ENCODE data around the gene PHF5A. TPM values are rescaled to one million over a fixed set of nuclear protein-coding genes. Genes with fewer than 3 reads are reported as not detected.

Gene PHF5A
- total RNA-seq, 3 donors from 2014 or later: 42.0 to 46.0 (median 43.8) TPM

- Histone ChIP-seq H3K9me3 (no peaks in the 10 kb centered on the region), H3K4me3 (no peak overlapping the region), H3K36me3 (no peaks in the 10 kb centered on the region), H3K27me3 (no peaks in the 10 kb centered on the region), H3K27ac (peak overlapping the region; percentile 75 to 99), H3K4me1 (peaks cover 6% of the 10 kb centered on the region in 2 donors)
- intact Hi-C loops (cut with DNase I; ENCODE audit: low total_unique reads): no loop called here
- DNase-seq (ENCODE audit: low spot score in 2 of 2): peak in 1 of 2 donors; percentile 31
- TF ChIP-seq POLR2A (IDR thresholded peaks at IDR 0.05) (no peak), POLR2AphosphoS5 (IDR thresholded peaks at IDR 0.05) (no peak), CTCF (IDR thresholded peaks at IDR 0.05) (no peak)
These were observed 58.2 kb downstream of the PHF5A start for GRCh38 chr22:41410311-41410751.

Other genes starting within 250 kb of the PHF5A start
- 1 to 10 TPM; 1.3 to 3.7 (median 1.4) TPM for gene CHADL, start 227.8 kb downstream of the PHF5A start, total RNA-seq
- gene RANGAP1, start 182.5 kb downstream of the PHF5A start, total RNA-seq: 10 to 100 TPM; 29.8 to 54.1 (median 51.2) TPM
- 10 to 100 TPM; 24.0 to 33.1 (median 32.2) TPM for gene ZC3H7B, start 167.2 kb downstream of the PHF5A start, total RNA-seq
- gene TEF, start 86.8 kb downstream of the PHF5A start, total RNA-seq: 10 to 100 TPM in 2 of 3 donors, 1 to 10 TPM in 1; 8.8 to 26.6 (median 15.7) TPM
- gene TOB2, start 21.9 kb downstream of the PHF5A start, total RNA-seq: 10 to 100 TPM; 28.8 to 61.9 (median 45.8) TPM
- 10 to 100 TPM; 58.1 to 92.2 (median 65.2) TPM for gene ACO2, start 425 bp upstream of the PHF5A start, total RNA-seq
- 10 to 100 TPM; 18.2 to 26.5 (median 20.2) TPM for gene POLR3H, start 75.8 kb upstream of the PHF5A start, total RNA-seq
- gene CSDC2, start 92.3 kb upstream of the PHF5A start, total RNA-seq: 1 to 10 TPM in 2 of 3 donors, not detected in 1; 1.6 to 1.9 TPM
- gene PMM1, start 121.1 kb upstream of the PHF5A start, total RNA-seq: 10 to 100 TPM; 42.7 to 74.1 (median 48.5) TPM
- gene DESI1, start 152.4 kb upstream of the PHF5A start, total RNA-seq: 10 to 100 TPM; 17.0 to 23.5 (median 21.0) TPM
- 100 to 1,000 TPM; 194 to 232 (median 220) TPM for gene XRCC6, start 152.6 kb upstream of the PHF5A start, total RNA-seq
- gene SNU13, start 220.2 kb upstream of the PHF5A start, total RNA-seq: 100 to 1,000 TPM in 2 of 3 donors, 10 to 100 TPM in 1; 97.9 to 145 (median 127) TPM
- gene MEI1, start 230.8 kb upstream of the PHF5A start, total RNA-seq: 10 to 100 TPM in 1 of 3 donors, 1 to 10 TPM in 2; 1.3 to 12.1 (median 4.3) TPM

Measured in breast epithelium (tissue), 4 donors.